ENCODE results near the gene PTPRJ. TPM values are rescaled to one million over a fixed set of nuclear protein-coding genes. Genes with fewer than 3 reads are reported as not detected.

Gene PTPRJ
- polyA plus RNA-seq, 1 donor from 2014 or later = 8.6 TPM

DNA sequence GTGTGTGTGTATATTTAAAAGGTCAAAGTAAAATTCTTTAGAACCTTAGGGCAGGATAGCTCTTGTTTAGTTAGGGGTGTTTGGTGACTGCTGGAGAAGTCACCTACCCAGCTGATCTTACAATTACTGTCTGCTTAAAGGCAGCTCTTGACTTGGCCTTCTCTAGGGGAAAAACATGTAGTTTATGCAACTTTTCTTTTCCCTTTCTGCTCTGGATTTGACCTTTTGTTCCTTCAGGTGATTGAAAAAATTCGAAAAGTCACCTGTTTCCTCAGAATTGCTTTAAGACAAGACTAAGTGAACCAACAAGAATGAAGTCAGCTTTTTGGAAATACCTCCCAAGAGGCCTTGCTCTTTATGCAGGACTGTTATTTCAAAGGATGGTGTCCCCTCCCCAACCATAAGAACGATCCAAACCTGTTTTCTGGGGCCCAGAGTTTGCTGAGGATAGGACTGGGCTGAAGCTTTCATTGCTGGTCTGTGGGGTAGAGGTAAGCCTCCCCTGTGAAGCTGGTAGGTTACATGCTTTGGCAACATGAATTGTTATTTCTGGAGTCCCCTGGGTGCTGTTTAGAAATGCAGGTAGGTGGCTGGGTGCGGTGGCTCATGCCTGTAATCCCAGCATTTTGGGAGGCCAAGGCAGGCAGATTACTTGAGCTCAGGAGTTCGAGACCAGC, 111.2 kb downstream of the PTPRJ start:
- no peaks in the 10 kb centered on the region for H3K79me2 ChIP-seq (replicated peaks; ENCODE audit: insufficient read depth, low read length)
- H4K20me1 ChIP-seq (ENCODE audit: insufficient read depth) = no peaks in the 10 kb centered on the region
- H3K9ac ChIP-seq (ENCODE audit: low read length) = no peak overlapping the region
- no peak overlapping the region for H3K27ac ChIP-seq (ENCODE audit: low read length)
- H3K4me2 ChIP-seq (ENCODE audit: low read length) = no peak overlapping the region
- TF ChIP-seq SMC3 (conservative IDR thresholded peaks at IDR 0.05; ENCODE audit: poor library complexity) (no peak), TAF1 (IDR thresholded peaks at IDR 0.05; ENCODE audit: low read depth) (no peak), RAD21 (conservative IDR thresholded peaks at IDR 0.05) (no peak), MXI1 (conservative IDR thresholded peaks at IDR 0.05; ENCODE audit: poor library complexity, severe bottlenecking) (no peak), EP300 (conservative IDR thresholded peaks at IDR 0.05; ENCODE audit: poor library complexity, severe bottlenecking) (no peak), POLR2AphosphoS5 (IDR thresholded peaks at IDR 0.05) (no peak), EZH2 (IDR thresholded peaks at IDR 0.05; ENCODE audit: borderline replicate concordance, insufficient read depth, low read length, poor library complexity, severe bottlenecking) (no peak)
- TF ChIP-seq, protein P1, sequence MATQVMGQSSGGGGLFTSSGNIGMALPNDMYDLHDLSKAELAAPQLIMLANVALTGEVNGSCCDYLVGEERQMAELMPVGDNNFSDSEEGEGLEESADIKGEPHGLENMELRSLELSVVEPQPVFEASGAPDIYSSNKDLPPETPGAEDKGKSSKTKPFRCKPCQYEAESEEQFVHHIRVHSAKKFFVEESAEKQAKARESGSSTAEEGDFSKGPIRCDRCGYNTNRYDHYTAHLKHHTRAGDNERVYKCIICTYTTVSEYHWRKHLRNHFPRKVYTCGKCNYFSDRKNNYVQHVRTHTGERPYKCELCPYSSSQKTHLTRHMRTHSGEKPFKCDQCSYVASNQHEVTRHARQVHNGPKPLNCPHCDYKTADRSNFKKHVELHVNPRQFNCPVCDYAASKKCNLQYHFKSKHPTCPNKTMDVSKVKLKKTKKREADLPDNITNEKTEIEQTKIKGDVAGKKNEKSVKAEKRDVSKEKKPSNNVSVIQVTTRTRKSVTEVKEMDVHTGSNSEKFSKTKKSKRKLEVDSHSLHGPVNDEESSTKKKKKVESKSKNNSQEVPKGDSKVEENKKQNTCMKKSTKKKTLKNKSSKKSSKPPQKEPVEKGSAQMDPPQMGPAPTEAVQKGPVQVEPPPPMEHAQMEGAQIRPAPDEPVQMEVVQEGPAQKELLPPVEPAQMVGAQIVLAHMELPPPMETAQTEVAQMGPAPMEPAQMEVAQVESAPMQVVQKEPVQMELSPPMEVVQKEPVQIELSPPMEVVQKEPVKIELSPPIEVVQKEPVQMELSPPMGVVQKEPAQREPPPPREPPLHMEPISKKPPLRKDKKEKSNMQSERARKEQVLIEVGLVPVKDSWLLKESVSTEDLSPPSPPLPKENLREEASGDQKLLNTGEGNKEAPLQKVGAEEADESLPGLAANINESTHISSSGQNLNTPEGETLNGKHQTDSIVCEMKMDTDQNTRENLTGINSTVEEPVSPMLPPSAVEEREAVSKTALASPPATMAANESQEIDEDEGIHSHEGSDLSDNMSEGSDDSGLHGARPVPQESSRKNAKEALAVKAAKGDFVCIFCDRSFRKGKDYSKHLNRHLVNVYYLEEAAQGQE (IDR thresholded peaks at IDR 0.05; ENCODE audit: borderline replicate concordance) = no peak
- TF ChIP-seq, protein P2, sequence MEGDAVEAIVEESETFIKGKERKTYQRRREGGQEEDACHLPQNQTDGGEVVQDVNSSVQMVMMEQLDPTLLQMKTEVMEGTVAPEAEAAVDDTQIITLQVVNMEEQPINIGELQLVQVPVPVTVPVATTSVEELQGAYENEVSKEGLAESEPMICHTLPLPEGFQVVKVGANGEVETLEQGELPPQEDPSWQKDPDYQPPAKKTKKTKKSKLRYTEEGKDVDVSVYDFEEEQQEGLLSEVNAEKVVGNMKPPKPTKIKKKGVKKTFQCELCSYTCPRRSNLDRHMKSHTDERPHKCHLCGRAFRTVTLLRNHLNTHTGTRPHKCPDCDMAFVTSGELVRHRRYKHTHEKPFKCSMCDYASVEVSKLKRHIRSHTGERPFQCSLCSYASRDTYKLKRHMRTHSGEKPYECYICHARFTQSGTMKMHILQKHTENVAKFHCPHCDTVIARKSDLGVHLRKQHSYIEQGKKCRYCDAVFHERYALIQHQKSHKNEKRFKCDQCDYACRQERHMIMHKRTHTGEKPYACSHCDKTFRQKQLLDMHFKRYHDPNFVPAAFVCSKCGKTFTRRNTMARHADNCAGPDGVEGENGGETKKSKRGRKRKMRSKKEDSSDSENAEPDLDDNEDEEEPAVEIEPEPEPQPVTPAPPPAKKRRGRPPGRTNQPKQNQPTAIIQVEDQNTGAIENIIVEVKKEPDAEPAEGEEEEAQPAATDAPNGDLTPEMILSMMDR (IDR thresholded peaks at IDR 0.05; ENCODE audit: poor library complexity, severe bottlenecking) = no peak
- H3K9me3 ChIP-seq (ENCODE audit: low read length) = no peaks in the 10 kb centered on the region
- H3F3A ChIP-seq (ENCODE audit: insufficient read depth, low read length, poor library complexity, severe bottlenecking) = no peaks in the 10 kb centered on the region
- no peaks in the 10 kb centered on the region for H3K27me3 ChIP-seq (ENCODE audit: insufficient read depth, low read depth, low read length)
- no peak overlapping the region for H3K4me3 ChIP-seq (ENCODE audit: low read length)
- H3K9me2 ChIP-seq (ENCODE audit: insufficient read depth, low read length) = no peaks in the 10 kb centered on the region
- no peaks in the 10 kb centered on the region for H3K36me3 ChIP-seq (ENCODE audit: insufficient read depth, low read length)
- no peak overlapping the region for H2AFZ ChIP-seq (ENCODE audit: low read depth, low read length)

DNA sequence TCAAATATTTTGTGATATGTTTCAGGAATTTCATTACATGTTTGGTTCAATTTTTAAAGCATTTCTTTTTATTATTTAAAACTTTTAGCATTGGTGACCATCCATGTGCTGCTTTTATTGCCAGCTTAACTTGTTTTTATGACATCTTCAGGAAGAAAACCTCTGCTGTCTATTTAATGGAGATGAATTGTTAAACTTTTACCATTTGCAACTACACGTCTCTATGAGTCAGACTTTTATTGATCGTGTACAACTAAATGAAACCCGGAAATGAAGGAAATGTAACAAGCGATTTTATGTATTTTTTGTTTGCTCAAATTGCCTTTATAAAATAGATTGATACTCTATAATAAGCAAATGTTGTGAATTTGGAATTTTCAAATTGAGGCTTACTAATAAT, 113.0 kb downstream of the PTPRJ start:
- Histone ChIP-seq H3K79me2 (replicated peaks; ENCODE audit: insufficient read depth, low read length) (no peaks in the 10 kb centered on the region), H3F3A (ENCODE audit: insufficient read depth, low read length, poor library complexity, severe bottlenecking) (no peaks in the 10 kb centered on the region), H3K9ac (ENCODE audit: low read length) (no peak overlapping the region), H2AFZ (ENCODE audit: low read depth, low read length) (no peak overlapping the region), H3K27me3 (ENCODE audit: insufficient read depth, low read depth, low read length) (no peaks in the 10 kb centered on the region), H3K4me3 (ENCODE audit: low read length) (no peak overlapping the region), H3K9me3 (ENCODE audit: low read length) (no peaks in the 10 kb centered on the region), H3K36me3 (ENCODE audit: insufficient read depth, low read length) (no peaks in the 10 kb centered on the region), H4K20me1 (ENCODE audit: insufficient read depth) (no peaks in the 10 kb centered on the region), H3K27ac (ENCODE audit: low read length) (no peak overlapping the region), H3K9me2 (ENCODE audit: insufficient read depth, low read length) (no peaks in the 10 kb centered on the region), H3K4me2 (ENCODE audit: low read length) (no peak overlapping the region)
- TF ChIP-seq RAD21 (conservative IDR thresholded peaks at IDR 0.05) = no peak
- no peak for TF ChIP-seq TAF1 (IDR thresholded peaks at IDR 0.05; ENCODE audit: low read depth)
- no peak for TF ChIP-seq POLR2AphosphoS5 (IDR thresholded peaks at IDR 0.05)
- TF ChIP-seq EP300 (conservative IDR thresholded peaks at IDR 0.05; ENCODE audit: poor library complexity, severe bottlenecking) = no peak
- TF ChIP-seq, protein P2 (IDR thresholded peaks at IDR 0.05; ENCODE audit: poor library complexity, severe bottlenecking) = no peak
- no peak for TF ChIP-seq MXI1 (conservative IDR thresholded peaks at IDR 0.05; ENCODE audit: poor library complexity, severe bottlenecking)
- TF ChIP-seq, protein P1 (IDR thresholded peaks at IDR 0.05; ENCODE audit: borderline replicate concordance) = no peak
- no peak for TF ChIP-seq SMC3 (conservative IDR thresholded peaks at IDR 0.05; ENCODE audit: poor library complexity)
- no peak for TF ChIP-seq EZH2 (IDR thresholded peaks at IDR 0.05; ENCODE audit: borderline replicate concordance, insufficient read depth, low read length, poor library complexity, severe bottlenecking)
